Fibroblast of lung (primary cell): ENCODE results near the gene SUSD6. TPM values are rescaled to one million over a fixed set of nuclear protein-coding genes. Genes with fewer than 3 reads are reported as not detected.

Experiments used
- DNase-seq, 2 donors: peaks; one replicate each; pipeline versions ENCODE4 v3.0.0 to v3.0.0-alpha.2; 2010; ENCODE audit warnings: low read depth in 2 of 2
- H2AFZ ChIP-seq: 2 replicates; pipeline ENCODE4 v1.5.1; 2012; ENCODE audit warnings: low read length, control low read depth, inconsistent platforms
- H3K27ac ChIP-seq: 2 replicates; pipeline ENCODE4 v1.5.1; 2011; ENCODE audit warnings: low read length, control low read depth; ENCODE audit not compliant: insufficient read depth
- H3K27me3 ChIP-seq: 2 replicates; pipeline ENCODE4 v1.5.1; 2011; ENCODE audit warnings: mild to moderate bottlenecking, low read length; ENCODE audit not compliant: control insufficient read depth, insufficient read depth
- H3K36me3 ChIP-seq: 2 replicates; pipeline ENCODE4 v1.5.1; 2011; ENCODE audit warnings: low read length; ENCODE audit not compliant: control insufficient read depth, insufficient read depth
- H3K4me1 ChIP-seq: 2 replicates; pipeline ENCODE4 v1.5.1; 2011; ENCODE audit warnings: low read length; ENCODE audit not compliant: control insufficient read depth, insufficient read depth; ENCODE audit errors: extremely low read depth
- H3K4me2 ChIP-seq: 2 replicates; pipeline ENCODE4 v1.5.1; 2011; ENCODE audit warnings: low read length, control low read depth; ENCODE audit not compliant: insufficient read depth; ENCODE audit errors: extremely low read depth
- H3K4me3 ChIP-seq, 4 experiments: fragments of 200-600 bp in 1 of 4; sonication (generic) in 1 of 4; replicated peaks in 1 of 4; 2 replicates each; pipeline ENCODE4 v1.5.1; 2011 to 2016; ENCODE audit warnings: low read length in 4 of 4, low read depth in 3 of 4, mild to moderate bottlenecking in 3 of 4, control low read depth in 2 of 4, inconsistent platforms in 1 of 4, mixed read lengths in 1 of 4; ENCODE audit not compliant: insufficient read depth in 1 of 4; ENCODE audit errors: control extremely low read depth in 1 of 4
- H3K79me2 ChIP-seq: 2 replicates; pipeline ENCODE4 v1.5.1; 2012; ENCODE audit warnings: mild to moderate bottlenecking, low read length, inconsistent platforms; ENCODE audit not compliant: control insufficient read depth, insufficient read depth
- H3K9ac ChIP-seq: 2 replicates; pipeline ENCODE4 v1.5.1; 2011; ENCODE audit warnings: mild to moderate bottlenecking, low read length, control low read depth; ENCODE audit not compliant: insufficient read depth
- H3K9me3 ChIP-seq: 2 replicates; pipeline ENCODE4 v1.5.1; 2012; ENCODE audit warnings: low read depth, low read length; ENCODE audit not compliant: control insufficient read depth, insufficient read depth
- H4K20me1 ChIP-seq: 2 replicates; pipeline ENCODE4 v1.5.1; 2011; ENCODE audit warnings: low read length; ENCODE audit not compliant: control insufficient read depth, insufficient read depth; ENCODE audit errors: extremely low read depth
- EZH2 ChIP-seq: IDR thresholded peaks from 2 replicates; pipeline ENCODE4 v1.5.1; 2012; ENCODE audit warnings: low read length, control low read depth, mild to moderate bottlenecking; ENCODE audit errors: missing control alignments
- polyA minus RNA-seq: library from RNA; depleted of rRNA, polyadenylated mRNA; stranded (reverse); fragments of >200 nt; gene quantifications from 2 replicates; pipeline ENCODE4 v1.2.3, GENCODE V29; 2011; ENCODE audit warnings: low replicate concordance
- polyA plus RNA-seq, 2 donors: library from polyadenylated mRNA; depleted of rRNA in 1 of 2; stranded (reverse) in 1 of 2; unstranded in 1 of 2; fragments of >200 nt; gene quantifications; 2 replicates each; pipeline ENCODE4 v1.2.1, GENCODE V29; 2011 to 2012; ENCODE audit warnings: missing spikeins in 1 of 2
- total RNA-seq: library from RNA; depleted of rRNA; stranded (reverse); fragments of >200 nt; gene quantifications from 2 replicates; pipeline ENCODE4 v1.2.1, GENCODE V29; 2014
- TF ChIP-seq, protein P1 (sequence below), 2 donors: IDR thresholded peaks in 1 of 2; conservative IDR thresholded peaks in 1 of 2; 1 replicate in 1 of 2; 2 replicates in 1 of 2; pipeline ENCODE4 v1.5.1; 2011 to 2012; ENCODE audit warnings: low read length in 2 of 2, control low read depth in 1 of 2, inconsistent platforms in 1 of 2, low read depth in 1 of 2, mild to moderate bottlenecking in 1 of 2

The SUSD6 gene, protein sequence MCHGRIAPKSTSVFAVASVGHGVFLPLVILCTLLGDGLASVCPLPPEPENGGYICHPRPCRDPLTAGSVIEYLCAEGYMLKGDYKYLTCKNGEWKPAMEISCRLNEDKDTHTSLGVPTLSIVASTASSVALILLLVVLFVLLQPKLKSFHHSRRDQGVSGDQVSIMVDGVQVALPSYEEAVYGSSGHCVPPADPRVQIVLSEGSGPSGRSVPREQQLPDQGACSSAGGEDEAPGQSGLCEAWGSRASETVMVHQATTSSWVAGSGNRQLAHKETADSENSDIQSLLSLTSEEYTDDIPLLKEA
- total RNA-seq (5.6 and 9.1 TPM in 2 replicates), polyA plus RNA-seq (9.2 and 11.4 TPM in 2 replicates), polyA minus RNA-seq (18.3 and 25.3 TPM in 2 replicates)
- polyA plus RNA-seq (2012), result 7.2 and 9.7 TPM in 2 replicates

DNA sequence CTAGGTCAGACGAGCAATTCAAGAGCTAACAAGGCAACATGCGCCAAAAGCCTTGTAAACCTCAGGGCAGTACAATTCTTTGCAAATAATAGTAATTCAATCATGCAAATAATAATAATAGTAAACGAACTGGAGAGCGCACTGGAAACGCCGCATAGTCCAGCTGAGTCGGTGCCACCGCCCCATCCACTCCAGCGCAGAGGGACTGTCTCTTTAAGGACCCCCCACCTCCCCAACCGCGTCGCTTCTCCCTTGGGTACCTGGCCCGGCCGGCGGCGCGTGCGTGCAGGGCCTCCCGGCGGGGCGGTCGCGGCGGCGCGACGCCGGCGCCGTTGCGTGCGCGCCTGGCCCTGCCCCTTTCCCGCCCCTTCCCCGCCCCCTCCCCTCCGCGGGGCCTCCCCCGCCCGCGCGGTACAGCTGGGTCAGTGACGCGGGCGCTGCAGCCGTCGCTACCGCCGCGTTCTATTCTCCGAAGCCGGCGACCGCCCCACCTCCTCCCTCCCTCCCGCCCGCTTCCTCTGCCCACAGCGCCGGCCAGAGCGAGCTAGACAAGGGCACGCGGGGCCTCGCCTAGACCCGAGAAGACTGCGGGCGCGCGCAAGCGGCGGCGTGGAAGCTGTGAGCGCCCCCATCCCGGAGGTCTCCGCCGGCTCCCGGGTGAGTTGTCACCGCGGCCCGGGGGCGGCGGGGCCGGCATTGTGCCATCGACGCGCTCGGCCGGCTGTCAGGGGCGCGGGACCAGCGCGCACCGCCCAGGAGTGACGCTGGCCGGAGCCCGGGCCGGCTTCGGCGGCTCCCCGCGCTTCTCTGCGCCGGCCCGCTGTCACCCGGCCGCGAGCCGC lies at the start of gene SUSD6:
SUSD6 (plus strand) TSS at position 425 of the 842 bp plus-strand sequence. CDS start 46,997 bp downstream, outside the sequence.
- peak; percentile 82 to 89 for DNase-seq
- Histone ChIP-seq H3K27me3 (no peaks in the 10 kb centered on the region), H3K4me1 (peaks cover 10% of the 10 kb centered on the region), H3K4me3 (peak within 1 kb of the TSS; percentile 69 to 90 (median 78)), H4K20me1 (no peaks in the 10 kb centered on the region), H3K4me2 (peak within 1 kb of the TSS; percentile 95), H3K79me2 (peaks cover 21% of the 10 kb centered on the region), H2AFZ (peak within 1 kb of the TSS; percentile 88), H3K9me3 (no peaks in the 10 kb centered on the region), H3K9ac (peak within 1 kb of the TSS; percentile 85), H3K27ac (peak within 1 kb of the TSS; percentile 87), H3K36me3 (no peaks in the 10 kb centered on the region)
- TF ChIP-seq EZH2, result no peak
- TF ChIP-seq, protein P1, sequence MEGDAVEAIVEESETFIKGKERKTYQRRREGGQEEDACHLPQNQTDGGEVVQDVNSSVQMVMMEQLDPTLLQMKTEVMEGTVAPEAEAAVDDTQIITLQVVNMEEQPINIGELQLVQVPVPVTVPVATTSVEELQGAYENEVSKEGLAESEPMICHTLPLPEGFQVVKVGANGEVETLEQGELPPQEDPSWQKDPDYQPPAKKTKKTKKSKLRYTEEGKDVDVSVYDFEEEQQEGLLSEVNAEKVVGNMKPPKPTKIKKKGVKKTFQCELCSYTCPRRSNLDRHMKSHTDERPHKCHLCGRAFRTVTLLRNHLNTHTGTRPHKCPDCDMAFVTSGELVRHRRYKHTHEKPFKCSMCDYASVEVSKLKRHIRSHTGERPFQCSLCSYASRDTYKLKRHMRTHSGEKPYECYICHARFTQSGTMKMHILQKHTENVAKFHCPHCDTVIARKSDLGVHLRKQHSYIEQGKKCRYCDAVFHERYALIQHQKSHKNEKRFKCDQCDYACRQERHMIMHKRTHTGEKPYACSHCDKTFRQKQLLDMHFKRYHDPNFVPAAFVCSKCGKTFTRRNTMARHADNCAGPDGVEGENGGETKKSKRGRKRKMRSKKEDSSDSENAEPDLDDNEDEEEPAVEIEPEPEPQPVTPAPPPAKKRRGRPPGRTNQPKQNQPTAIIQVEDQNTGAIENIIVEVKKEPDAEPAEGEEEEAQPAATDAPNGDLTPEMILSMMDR (conservative IDR thresholded peaks at IDR 0.05 in 1 of 2, IDR thresholded peaks at IDR 0.05 in 1 of 2; ENCODE audit: low read depth in 1 of 2, low read length in 2 of 2), result no peak

DNA sequence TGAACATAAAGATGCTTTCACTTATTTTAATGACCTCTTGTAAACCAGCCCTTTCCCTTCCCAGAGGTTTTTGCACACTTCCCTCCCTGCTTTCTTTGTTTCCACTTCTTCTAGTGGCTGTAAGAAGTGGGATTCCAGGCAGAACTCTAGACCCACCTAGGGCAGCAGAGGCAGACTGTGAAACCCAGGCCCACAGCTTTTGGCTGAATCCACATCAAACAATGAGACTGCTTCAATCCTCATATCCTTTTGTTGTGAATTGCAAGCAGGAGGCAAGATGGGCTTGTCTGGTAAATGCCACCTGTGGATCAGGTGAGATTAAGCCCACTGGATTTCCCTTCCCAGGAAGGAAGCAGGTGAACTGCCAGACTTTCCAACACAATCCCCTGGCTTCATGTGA lies 49.5 kb upstream of the SUSD6 start:
- no peak overlapping the region for H3K4me2 ChIP-seq
- no peak overlapping the region for H3K9ac ChIP-seq
- peaks cover 29% of the 10 kb centered on the region for H3K27me3 ChIP-seq
- H3K9me3 ChIP-seq, result no peaks in the 10 kb centered on the region
- TF ChIP-seq, protein P1 (conservative IDR thresholded peaks at IDR 0.05 in 1 of 2, IDR thresholded peaks at IDR 0.05 in 1 of 2; ENCODE audit: low read depth in 1 of 2, low read length in 2 of 2), result no peak
- no peak for TF ChIP-seq EZH2
- no peaks in the 10 kb centered on the region for H4K20me1 ChIP-seq
- no peaks in the 10 kb centered on the region for H3K79me2 ChIP-seq
- no peak overlapping the region for H3K27ac ChIP-seq
- no peak for DNase-seq
- no peak overlapping the region for H3K4me3 ChIP-seq
- no peaks in the 10 kb centered on the region for H3K36me3 ChIP-seq
- no peak overlapping the region for H2AFZ ChIP-seq
- H3K4me1 ChIP-seq, result no peaks in the 10 kb centered on the region

DNA sequence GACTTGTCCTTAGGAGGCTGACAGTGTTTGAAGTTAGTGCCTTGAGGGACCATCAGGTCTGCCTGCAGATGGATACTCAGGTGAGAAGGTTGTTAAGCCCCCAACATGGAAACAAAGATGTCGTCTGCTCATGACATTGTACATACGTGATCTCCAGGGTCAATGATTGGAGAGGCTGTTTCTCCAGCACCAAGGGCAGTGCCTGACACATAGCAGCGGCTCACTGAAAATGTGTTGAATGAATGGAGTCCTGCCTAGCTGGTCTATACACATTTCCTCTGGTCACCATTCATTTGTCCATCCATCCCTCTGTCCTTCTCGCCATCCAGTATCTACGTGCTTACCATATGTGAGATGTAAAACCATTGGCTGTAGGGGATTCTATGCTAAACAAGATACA lies 43.8 kb upstream of the SUSD6 start:
- H3K79me2 ChIP-seq, result no peaks in the 10 kb centered on the region
- no peak overlapping the region for H2AFZ ChIP-seq
- H3K36me3 ChIP-seq, result no peaks in the 10 kb centered on the region
- no peaks in the 10 kb centered on the region for H3K9me3 ChIP-seq
- no peak overlapping the region for H3K4me3 ChIP-seq
- H3K27me3 ChIP-seq, result peaks cover 34% of the 10 kb centered on the region
- TF ChIP-seq, protein P1 (conservative IDR thresholded peaks at IDR 0.05 in 1 of 2, IDR thresholded peaks at IDR 0.05 in 1 of 2; ENCODE audit: low read depth in 1 of 2, low read length in 2 of 2), result no peak
- no peak for TF ChIP-seq EZH2
- H3K4me2 ChIP-seq, result no peak overlapping the region
- H3K4me1 ChIP-seq, result no peaks in the 10 kb centered on the region
- no peaks in the 10 kb centered on the region for H4K20me1 ChIP-seq
- DNase-seq, result no peak
- no peak overlapping the region for H3K27ac ChIP-seq
- no peak overlapping the region for H3K9ac ChIP-seq
